ENCODE measurements around the gene KCNH6. TPM values are rescaled to one million over a fixed set of nuclear protein-coding genes. Genes with fewer than 3 reads are reported as not detected.

Gene KCNH6
- total RNA-seq, 1 experiment from 2014 or later, result not detected

GRCh38 chr17:63497708-63498483 lies 25.3 kb upstream of the KCNH6 start:
- Histone ChIP-seq H3K27me3 (peaks cover 13% of the 10 kb centered on the region), H3K36me3 (no peaks in the 10 kb centered on the region)
- peak; percentile 38 for DNase-seq

DNA sequence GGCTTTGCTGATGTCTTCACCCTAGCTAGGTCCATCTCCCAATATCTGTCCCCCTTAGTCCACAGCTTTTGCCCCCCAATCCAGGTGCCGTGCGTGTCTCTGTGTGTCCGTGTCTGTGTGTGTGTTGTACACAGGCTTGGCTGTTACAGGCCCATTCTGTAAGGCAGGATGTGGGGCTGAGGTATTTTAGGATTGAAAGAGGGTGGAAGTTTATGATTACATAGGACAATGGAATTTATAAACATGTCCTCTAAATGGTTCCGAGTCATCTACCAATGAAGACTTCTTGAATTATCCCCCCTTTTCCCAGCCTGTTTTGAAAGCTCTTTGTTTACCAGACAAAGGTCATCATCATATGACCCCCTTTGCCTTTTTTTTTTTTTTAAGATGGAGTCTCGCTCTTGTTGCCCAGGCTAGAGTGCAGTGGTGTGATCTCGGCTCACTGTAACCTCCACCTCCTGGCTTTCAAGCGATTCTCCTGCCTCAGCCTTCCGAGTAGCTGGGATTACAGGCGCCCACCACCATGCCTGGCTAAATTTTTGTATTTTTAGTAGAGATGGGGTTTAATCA lies 24.4 kb upstream of the KCNH6 start:
- Histone ChIP-seq H3K9me3 (no peaks in the 10 kb centered on the region), H3K36me3 (no peaks in the 10 kb centered on the region), H3K4me3 (no peak overlapping the region), H3K27me3 (peaks cover 21% of the 10 kb centered on the region)
- peak; percentile 32 for DNase-seq

More at GRCh38 chr17:63497708-63498483, 25.3 kb upstream of the KCNH6 start:
- Histone ChIP-seq H3K9me3 (no peaks in the 10 kb centered on the region), H3K4me3 (no peak overlapping the region)

GRCh38 chr17:63500543-63501390 lies 22.4 kb upstream of the KCNH6 start:
- peaks cover 35% of the 10 kb centered on the region for H3K27me3 ChIP-seq
- no peak for DNase-seq

DNA sequence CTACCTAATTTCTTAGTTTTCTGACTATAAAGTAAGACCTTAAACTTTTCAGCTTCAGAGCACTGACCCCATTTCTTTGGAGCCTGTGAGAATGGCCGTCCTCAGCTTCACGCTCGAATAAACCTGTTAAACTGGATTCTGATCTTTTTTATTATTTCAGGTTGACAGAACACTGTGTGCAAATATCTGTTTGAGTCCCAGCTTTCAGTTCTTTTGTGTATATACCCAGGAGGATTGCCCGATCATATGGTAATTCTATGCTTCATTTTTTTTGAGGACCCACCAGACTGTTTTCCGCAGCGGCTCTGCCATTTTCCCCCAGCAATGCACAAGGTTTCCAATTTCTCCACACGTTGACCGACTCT lies 19.8 kb upstream of the KCNH6 start:
- no peak overlapping the region for H3K4me3 ChIP-seq
- H3K27me3 ChIP-seq, result peaks cover 35% of the 10 kb centered on the region
- no peaks in the 10 kb centered on the region for H3K36me3 ChIP-seq
- DNase-seq, result no peak
- H3K9me3 ChIP-seq, result peaks cover 5% of the 10 kb centered on the region; the same call in 1 of the 2 replicates

More at GRCh38 chr17:63500543-63501390, 22.4 kb upstream of the KCNH6 start:
- peaks cover 5% of the 10 kb centered on the region; the same call in 1 of the 2 replicates for H3K9me3 ChIP-seq
- H3K36me3 ChIP-seq, result no peaks in the 10 kb centered on the region
- no peak overlapping the region for H3K4me3 ChIP-seq

- DNase-seq, result no peak
- peaks cover 5% of the 10 kb centered on the region; the same call in 1 of the 2 replicates for H3K9me3 ChIP-seq
- H3K27me3 ChIP-seq, result peaks cover 35% of the 10 kb centered on the region
- H3K4me3 ChIP-seq, result no peak overlapping the region
- H3K36me3 ChIP-seq, result no peaks in the 10 kb centered on the region
Measured at GRCh38 chr17:63504261-63504660, 18.9 kb upstream of the KCNH6 start.

- no peaks in the 10 kb centered on the region for H3K36me3 ChIP-seq
Measured at GRCh38 chr17:63505341-63505740, 17.8 kb upstream of the KCNH6 start.

DNA sequence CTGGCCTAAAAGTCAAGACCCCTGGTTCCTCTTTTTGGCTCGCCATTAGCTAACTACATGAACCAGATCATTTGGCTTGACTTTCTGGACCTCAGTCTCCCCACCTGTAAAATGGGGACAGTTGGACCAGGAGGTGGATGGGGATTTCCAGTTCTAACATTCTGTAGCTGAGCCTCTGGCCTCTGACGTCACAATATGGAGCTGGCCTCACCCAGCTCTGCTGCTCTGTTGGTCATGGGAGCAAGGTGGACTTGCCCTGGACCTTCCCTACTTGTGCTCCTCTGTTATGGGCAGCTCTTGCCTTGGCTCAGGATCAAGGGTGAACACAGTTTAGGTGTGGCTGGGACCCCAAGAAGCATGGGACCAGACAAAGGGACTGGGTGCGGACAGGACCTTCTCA lies 16.5 kb upstream of the KCNH6 start:
- H3K36me3 ChIP-seq, result no peaks in the 10 kb centered on the region
- no peak overlapping the region for H3K4me3 ChIP-seq
- DNase-seq, result no peak
- peaks cover 5% of the 10 kb centered on the region; the same call in 1 of the 2 replicates for H3K9me3 ChIP-seq
- peaks cover 31% of the 10 kb centered on the region for H3K27me3 ChIP-seq

More at GRCh38 chr17:63505341-63505740, 17.8 kb upstream of the KCNH6 start:
- Histone ChIP-seq H3K4me3 (no peak overlapping the region), H3K27me3 (peaks cover 35% of the 10 kb centered on the region), H3K9me3 (peaks cover 5% of the 10 kb centered on the region; the same call in 1 of the 2 replicates)
- no peak for DNase-seq

DNA sequence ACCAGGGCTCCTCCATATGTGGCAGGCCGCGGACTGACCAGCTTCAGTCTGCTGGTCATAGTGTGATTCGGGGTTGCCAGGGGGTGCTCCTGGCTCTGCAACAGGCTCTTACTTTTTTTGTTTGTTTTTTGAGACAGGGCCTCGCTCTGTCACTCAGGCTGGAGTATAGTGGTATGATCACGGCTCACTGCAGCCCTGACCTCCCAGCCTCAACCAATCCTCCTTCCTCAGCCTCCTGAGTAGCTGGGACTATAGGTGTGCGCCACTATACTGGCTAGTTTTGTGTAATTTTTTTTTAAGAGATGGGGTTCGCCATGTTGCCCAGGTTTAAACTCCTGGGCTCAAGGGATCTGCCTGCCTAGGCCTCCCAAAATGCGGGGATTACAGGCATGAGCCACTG lies 11.8 kb upstream of the KCNH6 start:
- no peak overlapping the region for H3K4me3 ChIP-seq
- DNase-seq, result no peak
- no peaks in the 10 kb centered on the region for H3K36me3 ChIP-seq
- H3K27me3 ChIP-seq, result peaks cover 15% of the 10 kb centered on the region; the same call in 1 of the 2 replicates
- no peaks in the 10 kb centered on the region for H3K9me3 ChIP-seq

- Histone ChIP-seq H3K9me3 (no peaks in the 10 kb centered on the region), H3K4me3 (no peak overlapping the region), H3K36me3 (no peaks in the 10 kb centered on the region), H3K27me3 (peaks cover 22% of the 10 kb centered on the region; the same call in 1 of the 2 replicates)
- DNase-seq, result no peak
Measured at GRCh38 chr17:63512388-63512787, 10.8 kb upstream of the KCNH6 start.

DNA sequence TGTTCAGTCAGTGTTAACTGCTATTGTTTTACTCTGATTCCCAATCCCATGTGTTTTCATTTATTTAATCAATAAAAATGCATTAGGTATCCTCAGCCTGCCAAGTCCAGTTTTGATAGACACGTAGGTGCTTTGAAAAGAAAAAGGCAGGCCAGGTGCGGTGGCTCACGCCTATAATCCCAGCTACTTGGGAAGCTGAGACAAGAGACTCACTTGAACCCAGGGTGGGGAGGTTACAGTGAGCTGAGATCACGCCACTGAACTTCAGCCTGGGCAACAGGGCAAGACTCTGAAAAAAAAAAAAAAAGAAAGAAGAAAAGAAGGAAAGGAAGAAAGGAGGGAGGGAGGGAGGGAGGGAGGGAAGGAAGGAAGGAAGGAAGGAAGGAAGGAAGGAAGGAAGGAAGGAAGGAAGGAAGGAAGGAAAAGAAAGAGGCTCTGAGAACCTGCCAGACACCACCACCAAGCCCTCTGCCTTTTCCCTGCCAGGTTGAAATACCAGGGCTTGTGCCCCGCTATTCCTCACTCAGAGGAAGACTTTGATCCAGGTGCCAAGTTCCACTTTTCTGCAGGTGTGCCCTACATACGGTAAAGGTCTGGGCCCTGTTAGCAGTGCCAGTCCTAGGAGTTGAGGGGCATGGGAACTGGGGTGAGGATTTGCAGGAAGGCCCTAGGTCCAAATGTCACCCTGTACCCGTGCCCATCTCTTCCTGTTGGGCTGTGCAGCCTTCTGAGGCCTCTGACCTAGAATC lies 10.1 kb upstream of the KCNH6 start:
- Histone ChIP-seq H3K36me3 (no peaks in the 10 kb centered on the region), H3K27me3 (peaks cover 25% of the 10 kb centered on the region; the same call in 1 of the 2 replicates), H3K4me3 (no peak overlapping the region), H3K9me3 (no peaks in the 10 kb centered on the region)
- DNase-seq, result no peak

DNA sequence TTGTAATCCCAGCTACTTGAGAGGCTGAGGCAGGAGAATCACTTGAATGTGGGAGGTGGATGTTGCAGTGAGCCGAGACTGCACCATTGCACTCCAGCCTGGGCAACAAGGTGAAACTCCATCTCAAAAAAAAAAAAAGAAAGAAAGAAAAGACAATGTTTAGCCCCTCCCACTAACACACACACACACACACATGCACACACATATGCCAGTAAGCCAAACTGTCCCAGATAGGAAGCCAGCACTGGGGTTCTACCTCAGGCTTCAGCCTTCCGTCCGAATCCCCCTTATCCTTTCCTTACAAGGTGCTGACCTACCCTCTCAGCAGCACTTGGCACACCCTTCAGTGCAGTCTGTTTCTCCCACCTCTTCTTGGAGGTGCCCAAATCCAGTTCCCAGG lies 8.7 kb upstream of the KCNH6 start:
- Histone ChIP-seq H3K4me3 (no peak overlapping the region), H3K9me3 (no peaks in the 10 kb centered on the region), H3K36me3 (no peaks in the 10 kb centered on the region), H3K27me3 (peaks cover 25% of the 10 kb centered on the region; the same call in 1 of the 2 replicates)
- DNase-seq, result no peak

- H3K4me3 ChIP-seq, result no peak overlapping the region
- no peaks in the 10 kb centered on the region for H3K36me3 ChIP-seq
- H3K27me3 ChIP-seq, result peaks cover 25% of the 10 kb centered on the region; the same call in 1 of the 2 replicates
- no peak for DNase-seq
- no peaks in the 10 kb centered on the region for H3K9me3 ChIP-seq
Measured at GRCh38 chr17:63514974-63515373, 8.2 kb upstream of the KCNH6 start.

- Histone ChIP-seq H3K9me3 (no peaks in the 10 kb centered on the region), H3K4me3 (no peak overlapping the region), H3K27me3 (peaks cover 25% of the 10 kb centered on the region; the same call in 1 of the 2 replicates), H3K36me3 (no peaks in the 10 kb centered on the region)
- no peak for DNase-seq
Measured at GRCh38 chr17:63515426-63515825, 7.7 kb upstream of the KCNH6 start.

- Histone ChIP-seq H3K36me3 (no peaks in the 10 kb centered on the region), H3K27me3 (peaks cover 25% of the 10 kb centered on the region; the same call in 1 of the 2 replicates), H3K9me3 (no peaks in the 10 kb centered on the region), H3K4me3 (no peak overlapping the region)
- peak; percentile 38 for DNase-seq
Measured at GRCh38 chr17:63516910-63517824, 6.0 kb upstream of the KCNH6 start.

DNA sequence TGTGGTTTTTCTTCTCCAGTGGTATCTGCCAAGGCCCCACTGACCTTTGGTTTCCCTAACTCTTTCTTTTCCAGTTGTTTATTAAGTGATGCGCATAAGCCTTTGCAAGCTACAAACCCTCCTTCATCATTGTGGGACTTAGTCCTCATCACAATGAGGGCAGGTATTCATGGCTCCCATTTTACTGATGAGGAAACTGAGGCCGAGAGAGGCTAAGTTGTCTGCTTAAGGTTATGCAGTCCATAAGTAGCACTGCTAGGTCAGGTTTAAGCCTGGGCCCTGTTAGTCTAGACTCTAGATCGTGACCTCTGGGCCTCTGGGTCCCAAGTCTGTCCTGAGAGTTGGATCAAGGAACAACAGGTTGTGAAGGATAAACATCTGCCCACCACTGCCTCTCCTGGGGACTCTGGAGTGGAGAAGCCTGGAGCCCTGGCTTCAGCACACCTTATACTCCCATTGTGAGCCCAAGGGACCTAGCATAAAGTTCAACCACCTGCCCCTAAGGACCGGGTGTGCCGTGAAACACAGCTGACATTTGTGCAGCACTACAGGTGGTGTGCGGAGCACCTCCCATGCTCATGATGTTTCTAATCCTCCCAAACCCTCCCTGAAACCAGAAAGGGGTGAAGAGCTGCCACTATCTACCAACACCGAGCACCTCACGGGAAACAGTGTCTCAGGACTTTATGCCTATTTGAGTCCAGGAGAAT lies 5.2 kb upstream of the KCNH6 start:
- Histone ChIP-seq H3K27me3 (peaks cover 25% of the 10 kb centered on the region; the same call in 1 of the 2 replicates), H3K4me3 (no peak overlapping the region), H3K9me3 (no peaks in the 10 kb centered on the region), H3K36me3 (no peaks in the 10 kb centered on the region)
- DNase-seq, result no peak

All from MG63 (cell line).